ENCODE results near the gene MTG2. TPM values are rescaled to one million over a fixed set of nuclear protein-coding genes. Genes with fewer than 3 reads are reported as not detected.
A peak's percentile ranks its signal among the peaks of the same experiment; 100 is the strongest.

Gene MTG2
- total and polyA plus RNA-seq, 2 of the 13 experiments (the other 11 are each of a cell fraction or from before 2014, with no cell fraction given) = 20.4 to 37.8 TPM

DNA sequence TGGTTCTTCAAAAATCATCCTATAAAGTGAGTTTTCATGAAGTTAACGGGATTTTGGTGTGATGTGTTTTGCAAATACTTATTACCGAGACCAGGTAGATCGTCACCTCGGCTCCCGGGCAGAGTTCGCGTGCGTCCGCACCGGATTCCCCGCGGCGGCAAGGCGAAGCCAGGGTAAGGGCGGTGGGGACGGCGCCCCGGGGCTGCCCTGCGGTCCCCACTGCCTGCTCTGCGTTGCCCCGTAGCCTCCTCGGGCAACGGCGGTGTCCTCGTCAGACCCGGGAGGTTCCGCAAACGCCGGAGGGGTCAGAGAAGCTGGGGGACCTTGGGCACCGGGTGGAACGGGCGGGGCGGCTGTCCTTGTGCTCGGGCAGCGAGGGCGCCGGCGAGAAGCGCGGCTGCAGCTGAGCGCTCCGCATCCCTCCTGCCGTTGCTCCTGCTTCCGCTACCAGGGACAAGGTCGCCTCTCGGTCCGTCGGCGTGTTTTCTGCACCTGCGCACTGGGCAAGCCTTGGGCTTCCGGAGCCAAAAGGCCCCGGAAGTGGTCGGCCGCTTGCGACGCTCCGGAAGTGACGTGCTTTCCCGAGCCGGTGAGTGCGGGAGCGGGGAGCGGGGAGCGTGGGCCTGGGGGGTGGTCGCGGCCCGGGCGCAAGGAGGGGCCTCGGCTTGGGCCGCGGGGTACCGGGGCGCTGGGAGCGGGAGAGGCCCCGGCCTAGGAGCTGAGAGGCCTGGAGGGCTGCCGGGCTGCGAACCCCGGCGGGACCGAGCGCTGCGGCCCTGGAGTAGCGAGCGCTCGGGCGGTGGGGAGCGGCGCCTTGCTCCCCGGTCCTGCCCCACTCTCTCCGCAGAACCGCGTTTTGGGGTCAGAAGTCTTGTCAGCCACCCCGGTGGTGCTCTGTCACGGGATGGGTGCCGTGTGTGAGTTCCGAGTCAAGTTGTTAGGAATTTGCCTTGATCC, at the start of gene MTG2 (continued):
- TF ChIP-seq AHR (CRISPR knock-in tag; IDR thresholded peaks at IDR 0.05) = peak; percentile 82
- TF ChIP-seq TP53 (CRISPR knock-in tag; conservative IDR thresholded peaks at IDR 0.05) = peak; percentile 92
- TF ChIP-seq ATF7 (IDR thresholded peaks at IDR 0.05) = no peak
- TF ChIP-seq ATF7 (CRISPR knock-in tag; IDR thresholded peaks at IDR 0.05) = peak; percentile 70; the same call in 1 of the 2 replicates
- no peak for TF ChIP-seq ZNF207 (IDR thresholded peaks at IDR 0.05; ENCODE audit: borderline replicate concordance)
- peak; percentile 95 for TF ChIP-seq CHCHD3 (CRISPR knock-in tag; IDR thresholded peaks at IDR 0.05)
- TF ChIP-seq GTF2F1 (IDR thresholded peaks at IDR 0.05; ENCODE audit: low read length) = no peak; the same call in 1 of the 2 replicates
- TF ChIP-seq, protein P1, sequence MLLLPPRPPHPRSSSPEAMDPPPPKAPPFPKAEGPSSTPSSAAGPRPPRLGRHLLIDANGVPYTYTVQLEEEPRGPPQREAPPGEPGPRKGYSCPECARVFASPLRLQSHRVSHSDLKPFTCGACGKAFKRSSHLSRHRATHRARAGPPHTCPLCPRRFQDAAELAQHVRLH (CRISPR knock-in tag; IDR thresholded peaks at IDR 0.05; ENCODE audit: borderline replicate concordance, low read depth) = peak; percentile 98
- no peak for TF ChIP-seq ZNF382 (CRISPR knock-in tag; IDR thresholded peaks at IDR 0.05; ENCODE audit: borderline replicate concordance)
- TF ChIP-seq HBP1 (CRISPR knock-in tag; IDR thresholded peaks at IDR 0.05; ENCODE audit: low read depth) = peak; percentile 90; the same call in 1 of the 2 replicates
- no peak for TF ChIP-seq ZNF24 (IDR thresholded peaks at IDR 0.05)
- TF ChIP-seq MYNN (CRISPR knock-in tag; IDR thresholded peaks at IDR 0.05; ENCODE audit: low read depth) = peak; percentile 63
- peak; percentile 82; the same call in 1 of the 2 replicates for TF ChIP-seq RXRB (CRISPR knock-in tag; IDR thresholded peaks at IDR 0.05; ENCODE audit: borderline replicate concordance)
- peak; percentile 98 for TF ChIP-seq ZNF124 (CRISPR knock-in tag; IDR thresholded peaks at IDR 0.05)
- TF ChIP-seq, protein P2, sequence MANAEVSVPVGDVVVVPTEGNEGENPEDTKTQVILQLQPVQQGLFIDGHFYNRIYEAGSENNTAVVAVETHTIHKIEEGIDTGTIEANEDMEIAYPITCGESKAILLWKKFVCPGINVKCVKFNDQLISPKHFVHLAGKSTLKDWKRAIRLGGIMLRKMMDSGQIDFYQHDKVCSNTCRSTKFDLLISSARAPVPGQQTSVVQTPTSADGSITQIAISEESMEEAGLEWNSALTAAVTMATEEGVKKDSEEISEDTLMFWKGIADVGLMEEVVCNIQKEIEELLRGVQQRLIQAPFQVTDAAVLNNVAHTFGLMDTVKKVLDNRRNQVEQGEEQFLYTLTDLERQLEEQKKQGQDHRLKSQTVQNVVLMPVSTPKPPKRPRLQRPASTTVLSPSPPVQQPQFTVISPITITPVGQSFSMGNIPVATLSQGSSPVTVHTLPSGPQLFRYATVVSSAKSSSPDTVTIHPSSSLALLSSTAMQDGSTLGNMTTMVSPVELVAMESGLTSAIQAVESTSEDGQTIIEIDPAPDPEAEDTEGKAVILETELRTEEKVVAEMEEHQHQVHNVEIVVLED (CRISPR knock-in tag; IDR thresholded peaks at IDR 0.05; ENCODE audit: borderline replicate concordance) = peak; percentile 92
- peak; percentile 95 for TF ChIP-seq ZNF276 (CRISPR knock-in tag; IDR thresholded peaks at IDR 0.05; ENCODE audit: low read depth)
- peak; percentile 98 for TF ChIP-seq ZNF800 (CRISPR knock-in tag; IDR thresholded peaks at IDR 0.05)
- TF ChIP-seq ZNF816 (CRISPR knock-in tag; IDR thresholded peaks at IDR 0.05; ENCODE audit: borderline replicate concordance) = no peak; the same call in none of the 2 replicates
- peak; percentile 89 for TF ChIP-seq NCOA1 (CRISPR knock-in tag; IDR thresholded peaks at IDR 0.05)
- no peak for TF ChIP-seq KAT2B (IDR thresholded peaks at IDR 0.05; ENCODE audit: borderline replicate concordance, low read depth, low read length)
- TF ChIP-seq ARNT (IDR thresholded peaks at IDR 0.05) = no peak
- TF ChIP-seq HNF4A (CRISPR knock-in tag; IDR thresholded peaks at IDR 0.05) = peak; percentile 71
- peak; percentile 100 for TF ChIP-seq KMT2A (CRISPR knock-in tag; IDR thresholded peaks at IDR 0.05)
- peak; percentile 99 for TF ChIP-seq RBM22 (optimal IDR thresholded peaks at IDR 0.05; ENCODE audit: low read length)

Measured in HepG2 (cell line).